ENCODE data around the gene ZNF474.

DNA sequence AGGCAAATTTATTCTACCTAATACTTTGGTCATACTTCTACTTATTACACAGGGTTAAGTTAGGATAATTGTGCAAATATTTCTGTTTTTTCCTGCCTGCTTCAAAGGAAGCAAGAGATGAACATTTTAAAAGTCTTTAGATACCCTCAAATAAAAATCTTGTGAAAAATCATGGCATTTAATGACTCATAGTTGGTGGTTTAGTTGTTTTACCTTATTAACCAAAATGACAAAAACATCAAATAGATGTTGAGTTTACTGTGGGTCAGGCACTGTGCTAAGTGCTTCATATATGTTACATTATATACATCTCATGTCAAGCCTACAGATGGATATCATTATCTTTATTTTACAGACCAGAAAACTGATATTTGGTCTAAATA lies 54.4 kb downstream of the ZNF474 start:
- TF ChIP-seq, protein P1, sequence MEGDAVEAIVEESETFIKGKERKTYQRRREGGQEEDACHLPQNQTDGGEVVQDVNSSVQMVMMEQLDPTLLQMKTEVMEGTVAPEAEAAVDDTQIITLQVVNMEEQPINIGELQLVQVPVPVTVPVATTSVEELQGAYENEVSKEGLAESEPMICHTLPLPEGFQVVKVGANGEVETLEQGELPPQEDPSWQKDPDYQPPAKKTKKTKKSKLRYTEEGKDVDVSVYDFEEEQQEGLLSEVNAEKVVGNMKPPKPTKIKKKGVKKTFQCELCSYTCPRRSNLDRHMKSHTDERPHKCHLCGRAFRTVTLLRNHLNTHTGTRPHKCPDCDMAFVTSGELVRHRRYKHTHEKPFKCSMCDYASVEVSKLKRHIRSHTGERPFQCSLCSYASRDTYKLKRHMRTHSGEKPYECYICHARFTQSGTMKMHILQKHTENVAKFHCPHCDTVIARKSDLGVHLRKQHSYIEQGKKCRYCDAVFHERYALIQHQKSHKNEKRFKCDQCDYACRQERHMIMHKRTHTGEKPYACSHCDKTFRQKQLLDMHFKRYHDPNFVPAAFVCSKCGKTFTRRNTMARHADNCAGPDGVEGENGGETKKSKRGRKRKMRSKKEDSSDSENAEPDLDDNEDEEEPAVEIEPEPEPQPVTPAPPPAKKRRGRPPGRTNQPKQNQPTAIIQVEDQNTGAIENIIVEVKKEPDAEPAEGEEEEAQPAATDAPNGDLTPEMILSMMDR (IDR thresholded peaks at IDR 0.05; ENCODE audit: control extremely low read depth in 1 of 3, insufficient read depth in 1 of 3, low read depth in 1 of 3, low read length in 3 of 3) = no peak
- no peak for TF ChIP-seq POLR2A (IDR thresholded peaks at IDR 0.05; ENCODE audit: control extremely low read depth in 1 of 2, low read depth in 2 of 2, low read length in 2 of 2)
- TF ChIP-seq ASH2L (IDR thresholded peaks at IDR 0.05; ENCODE audit: low read length) = no peak
- TF ChIP-seq RAD21 (IDR thresholded peaks at IDR 0.05 in 1 of 2, conservative IDR thresholded peaks at IDR 0.05 in 1 of 2; ENCODE audit: low read depth in 2 of 2, low read length in 2 of 2) = no peak
- no peak for TF ChIP-seq MAFK (IDR thresholded peaks at IDR 0.05; ENCODE audit: low read depth, low read length)
- TF ChIP-seq CHD1 (IDR thresholded peaks at IDR 0.05; ENCODE audit: low read depth, low read length) = no peak
- TF ChIP-seq, protein P2, sequence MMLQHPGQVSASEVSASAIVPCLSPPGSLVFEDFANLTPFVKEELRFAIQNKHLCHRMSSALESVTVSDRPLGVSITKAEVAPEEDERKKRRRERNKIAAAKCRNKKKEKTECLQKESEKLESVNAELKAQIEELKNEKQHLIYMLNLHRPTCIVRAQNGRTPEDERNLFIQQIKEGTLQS (IDR thresholded peaks at IDR 0.05; ENCODE audit: insufficient read depth, low read depth, low read length) = no peak
- TF ChIP-seq CHD2 (IDR thresholded peaks at IDR 0.05; ENCODE audit: low read length) = no peak
- TF ChIP-seq YY1 (IDR thresholded peaks at IDR 0.05; ENCODE audit: low read depth, low read length) = no peak
- TF ChIP-seq EZH2 (IDR thresholded peaks at IDR 0.05; ENCODE audit: low read depth, low read length, severe bottlenecking) = no peak
- TF ChIP-seq FOSL1 (IDR thresholded peaks at IDR 0.05; ENCODE audit: insufficient read depth, low read depth, low read length) = no peak
- TF ChIP-seq CEBPB (IDR thresholded peaks at IDR 0.05; ENCODE audit: low read depth, low read length) = no peak
- no peak for TF ChIP-seq SP1 (IDR thresholded peaks at IDR 0.05; ENCODE audit: low read depth, low read length)

Data from H1 (cell line).